CD8-positive, alpha-beta memory T cell (primary cell): ENCODE results near the gene KIAA0586. TPM values are rescaled to one million over a fixed set of nuclear protein-coding genes. Genes with fewer than 3 reads are reported as not detected.
A peak's percentile ranks its signal among the peaks of the same experiment; 100 is the strongest.
"Not testable (repeated sequence)": the region's sequence is repeated elsewhere in the genome, so short reads cannot be mapped to it uniquely, and the experiment has no call there.

Experiments
- CTCF ChIA-PET: fragments of 350-600 bp; sonication (Branson Sonifier 250); formaldehyde crosslinking; loops from one replicate; lab custom pipeline; 2021; ENCODE audit warnings: antibody characterized with exemption; lab: Charles Lee
- POLR2A ChIA-PET: fragments of 350-600 bp; sonication (Branson Sonifier 250); formaldehyde crosslinking; loops from one replicate; lab custom pipeline; 2021; ENCODE audit warnings: antibody characterized with exemption; lab: Charles Lee
- DNase-seq, 5 donors: peaks; one replicate each; pipeline versions ENCODE4 v3.0.0 to v3.0.0-alpha.2; 2020 to 2022; ENCODE audit warnings: mixed read lengths in 1 of 5
- H3K27ac ChIP-seq: one replicate; pipeline ENCODE4 v1.7.0; 2013; ENCODE audit warnings: low read depth, mild to moderate bottlenecking, low read length, moderate library complexity
- H3K27me3 ChIP-seq: 2 replicates; pipeline ENCODE4 v1.7.0; 2013; ENCODE audit warnings: low read length, mild to moderate bottlenecking; ENCODE audit not compliant: insufficient read depth, poor library complexity, severe bottlenecking
- H3K36me3 ChIP-seq: 2 replicates; pipeline ENCODE4 v1.7.0; 2013; ENCODE audit warnings: mild to moderate bottlenecking, low read length, moderate library complexity; ENCODE audit not compliant: insufficient read depth
- H3K4me1 ChIP-seq: 2 replicates; pipeline ENCODE4 v1.7.0; 2013; ENCODE audit warnings: mild to moderate bottlenecking, low read length, moderate library complexity; ENCODE audit not compliant: insufficient read depth
- H3K4me3 ChIP-seq: 2 replicates; pipeline ENCODE4 v1.7.0; 2013; ENCODE audit warnings: mild to moderate bottlenecking, low read length
- H3K9me3 ChIP-seq: 2 replicates; pipeline ENCODE4 v1.7.0; 2013; ENCODE audit warnings: mild to moderate bottlenecking, low read length
- H3K27ac Mint-ChIP-seq, 8 donors: one replicate each; pipeline ENCODE4 v1.8.0; 2020 to 2021; ENCODE audit warnings: mixed read lengths in 8 of 8, mild to moderate bottlenecking in 6 of 8, inconsistent platforms in 3 of 8, moderate library complexity in 3 of 8
- H3K27me3 Mint-ChIP-seq, 2 donors: one replicate each; pipeline ENCODE4 v1.8.0; 2020 to 2021; ENCODE audit warnings: mixed read lengths in 2 of 2, mild to moderate bottlenecking in 1 of 2, moderate library complexity in 1 of 2
- H3K36me3 Mint-ChIP-seq, 3 donors: one replicate each; pipeline ENCODE4 v1.8.0; 2020 to 2021; ENCODE audit warnings: mixed read lengths in 3 of 3, inconsistent platforms in 1 of 3, mild to moderate bottlenecking in 1 of 3
- H3K4me1 Mint-ChIP-seq, 3 donors: one replicate each; pipeline ENCODE4 v1.8.0; 2020 to 2021; ENCODE audit warnings: mixed read lengths in 3 of 3, inconsistent platforms in 1 of 3, mild to moderate bottlenecking in 1 of 3
- H3K4me3 Mint-ChIP-seq, 7 donors: one replicate each; pipeline ENCODE4 v1.8.0; 2020 to 2021; ENCODE audit warnings: mixed read lengths in 7 of 7, mild to moderate bottlenecking in 6 of 7, moderate library complexity in 4 of 7, inconsistent platforms in 2 of 7
- H3K9me3 Mint-ChIP-seq, 5 donors: one replicate each; pipeline ENCODE4 v1.8.0; 2020 to 2022; ENCODE audit warnings: mixed read lengths in 5 of 5, mild to moderate bottlenecking in 3 of 5, moderate library complexity in 2 of 5, inconsistent platforms in 1 of 5
- polyA plus RNA-seq: library from polyadenylated mRNA; unstranded; fragments of 300-500 nt; fragmentation: Illumina TruSeq; gene quantifications from one replicate; pipeline ENCODE4 v1.2.3, GENCODE V29; 2021
- total RNA-seq, 2 experiments: library from RNA; stranded (reverse); gene quantifications; one replicate each; pipeline ENCODE4 v1.2.3, GENCODE V29; 2021

Gene KIAA0586
- total and polyA plus RNA-seq, 3 experiments from 2014 or later = 19.3 to 20.3 (median 19.3) TPM

- H3K27ac Mint-ChIP-seq = no peak overlapping the region
- CTCF ChIA-PET = no interaction called here
Measured at GRCh38 chr14:58571256-58571655, 143.7 kb downstream of the KIAA0586 start.

DNA sequence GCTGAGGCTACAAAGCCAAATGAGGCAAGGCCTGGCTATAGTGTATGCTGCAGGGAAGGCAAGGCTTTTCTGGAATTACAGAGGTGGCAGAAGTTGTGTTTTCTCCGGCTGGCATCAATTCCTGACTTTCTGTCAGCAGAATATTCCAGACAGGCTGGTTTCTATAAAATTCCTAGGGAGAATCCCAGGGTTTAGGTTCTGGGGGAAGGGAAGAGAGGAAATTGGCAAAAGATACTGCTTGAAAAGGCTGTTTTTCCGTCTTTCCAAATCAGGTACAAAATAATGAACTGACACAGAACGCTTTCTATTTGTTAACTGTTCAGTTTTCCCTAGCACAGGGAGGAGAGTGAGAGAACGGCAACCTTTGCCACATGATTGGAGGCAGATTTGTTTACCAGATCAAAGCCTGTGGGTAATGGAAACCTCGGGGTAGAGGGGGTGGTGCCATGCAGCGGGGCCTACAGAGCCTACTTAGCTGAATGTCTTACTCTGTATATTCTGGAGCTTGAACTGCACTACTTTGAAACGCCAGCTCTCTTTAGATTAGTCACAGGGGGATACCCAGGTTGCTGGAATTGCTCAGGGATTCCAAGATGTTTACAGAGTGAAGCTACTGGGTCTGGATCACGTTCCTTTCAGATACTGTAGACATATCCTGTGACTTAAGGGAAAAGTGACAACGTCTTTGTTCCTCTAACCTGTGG is 144.4 kb downstream of the KIAA0586 start:
- peak in 1 of 5 donors; percentile 21 for DNase-seq
- H3K27me3 Mint-ChIP-seq = no peaks in the 10 kb centered on the region
- H3K27ac Mint-ChIP-seq = peak overlapping the region in 2 of 8 donors; percentile 47 to 68
- no peaks in the 10 kb centered on the region for H3K36me3 Mint-ChIP-seq
- no peaks in the 10 kb centered on the region for H3K9me3 Mint-ChIP-seq
- peaks cover 23% of the 10 kb centered on the region for H3K4me1 ChIP-seq
- no peaks in the 10 kb centered on the region for H3K27me3 ChIP-seq
- ChIA-PET POLR2A (no interaction called here), CTCF (no interaction called here)
- peaks cover 2 to 14% (median 3%) of the 10 kb centered on the region in 3 donors for H3K4me1 Mint-ChIP-seq
- no peaks in the 10 kb centered on the region for H3K36me3 ChIP-seq
- no peak overlapping the region for H3K4me3 Mint-ChIP-seq
- no peak overlapping the region for H3K27ac ChIP-seq
- H3K9me3 ChIP-seq = no peaks in the 10 kb centered on the region
- H3K4me3 ChIP-seq = no peak overlapping the region

More at GRCh38 chr14:58571256-58571655, 143.7 kb downstream of the KIAA0586 start:
- H3K36me3 Mint-ChIP-seq = no peaks in the 10 kb centered on the region
- Histone ChIP-seq H3K36me3 (no peaks in the 10 kb centered on the region), H3K27me3 (no peaks in the 10 kb centered on the region), H3K4me3 (no peak overlapping the region), H3K9me3 (no peaks in the 10 kb centered on the region), H3K4me1 (peaks cover 23% of the 10 kb centered on the region), H3K27ac (no peak overlapping the region)
- no peaks in the 10 kb centered on the region for H3K27me3 Mint-ChIP-seq
- H3K4me1 Mint-ChIP-seq = peaks cover 2 to 14% (median 3%) of the 10 kb centered on the region in 3 donors
- H3K9me3 Mint-ChIP-seq = no peaks in the 10 kb centered on the region
- no peak for DNase-seq
- H3K4me3 Mint-ChIP-seq = no peak overlapping the region
- POLR2A ChIA-PET = no interaction called here

DNA sequence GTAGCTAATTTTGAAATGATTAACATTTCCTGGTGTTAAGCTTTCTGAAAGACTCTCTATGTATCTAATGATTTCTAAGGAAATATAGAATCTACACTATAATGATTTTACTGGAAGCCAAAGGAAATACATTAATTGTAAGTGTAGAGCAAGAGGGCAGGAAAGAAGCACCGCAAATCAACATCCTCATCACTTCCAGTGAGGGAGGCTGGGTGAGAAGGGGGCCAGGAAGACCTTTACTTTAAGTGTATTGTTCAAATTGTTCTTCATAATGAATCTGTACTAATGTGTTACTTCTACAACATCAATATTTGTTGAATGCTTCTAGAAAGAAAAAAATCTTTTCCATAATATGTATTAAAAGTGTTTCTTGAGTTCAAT is 144.9 kb downstream of the KIAA0586 start:
- Mint-ChIP-seq H3K27ac (peak overlapping the region in 2 of 8 donors; percentile 14 to 68), H3K4me3 (no peak overlapping the region), H3K36me3 (no peaks in the 10 kb centered on the region), H3K4me1 (peaks cover 2 to 14% (median 3%) of the 10 kb centered on the region in 3 donors), H3K9me3 (no peaks in the 10 kb centered on the region), H3K27me3 (no peaks in the 10 kb centered on the region)
- no peak for DNase-seq
- Histone ChIP-seq H3K4me1 (peaks cover 23% of the 10 kb centered on the region), H3K27me3 (no peaks in the 10 kb centered on the region), H3K36me3 (no peaks in the 10 kb centered on the region), H3K4me3 (no peak overlapping the region), H3K27ac (no peak overlapping the region), H3K9me3 (no peaks in the 10 kb centered on the region)
- CTCF ChIA-PET = no interaction called here
- POLR2A ChIA-PET = no interaction called here

DNA sequence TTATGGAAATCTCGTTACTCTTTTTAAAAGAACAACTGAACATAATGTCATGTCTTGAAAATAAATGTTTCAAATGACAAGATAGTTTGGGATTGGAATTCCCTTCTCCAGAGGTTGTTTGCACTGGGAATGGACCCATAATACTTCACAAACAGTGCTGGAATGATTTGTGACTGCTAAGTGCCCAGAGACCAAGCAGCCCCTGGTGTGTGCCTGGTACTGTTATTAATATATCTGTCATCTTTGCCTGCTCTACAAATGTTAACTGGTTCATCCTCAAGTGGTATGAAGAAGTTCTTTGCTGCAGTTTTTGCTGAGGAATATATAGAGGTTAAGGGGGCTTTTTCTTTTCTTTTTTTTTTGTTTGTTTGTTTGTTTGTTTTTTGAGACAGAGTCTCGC is 145.3 kb downstream of the KIAA0586 start:
- Mint-ChIP-seq H3K4me3 (no peak overlapping the region), H3K27me3 (no peaks in the 10 kb centered on the region), H3K36me3 (no peaks in the 10 kb centered on the region), H3K9me3 (no peaks in the 10 kb centered on the region), H3K27ac (peak overlapping the region in 1 of 8 donors; percentile 15), H3K4me1 (peaks cover 2 to 14% (median 3%) of the 10 kb centered on the region in 3 donors)
- H3K27ac ChIP-seq = no peak overlapping the region
- H3K36me3 ChIP-seq = no peaks in the 10 kb centered on the region
- H3K4me3 ChIP-seq = no peak overlapping the region
- peaks cover 23% of the 10 kb centered on the region for H3K4me1 ChIP-seq
- CTCF ChIA-PET = no interaction called here
- no peaks in the 10 kb centered on the region for H3K9me3 ChIP-seq
- no peak for DNase-seq
- H3K27me3 ChIP-seq = no peaks in the 10 kb centered on the region
- POLR2A ChIA-PET = no interaction called here

GRCh38 chr14:58574623-58575022 is 147.1 kb downstream of the KIAA0586 start:
- H3K27me3 ChIP-seq = no peaks in the 10 kb centered on the region
- no peak for DNase-seq
- POLR2A ChIA-PET = no interaction called here
- CTCF ChIA-PET = no interaction called here
- no peaks in the 10 kb centered on the region for H3K27me3 Mint-ChIP-seq
- H3K27ac ChIP-seq = no peak overlapping the region
- H3K4me3 Mint-ChIP-seq = no peak overlapping the region
- no peaks in the 10 kb centered on the region for H3K9me3 ChIP-seq
- H3K36me3 ChIP-seq = no peaks in the 10 kb centered on the region
- no peaks in the 10 kb centered on the region for H3K36me3 Mint-ChIP-seq
- peaks cover 2 to 14% (median 3%) of the 10 kb centered on the region in 3 donors for H3K4me1 Mint-ChIP-seq
- H3K27ac Mint-ChIP-seq = no peak overlapping the region
- peaks cover 23% of the 10 kb centered on the region for H3K4me1 ChIP-seq
- H3K4me3 ChIP-seq = no peak overlapping the region
- no peaks in the 10 kb centered on the region for H3K9me3 Mint-ChIP-seq

DNA sequence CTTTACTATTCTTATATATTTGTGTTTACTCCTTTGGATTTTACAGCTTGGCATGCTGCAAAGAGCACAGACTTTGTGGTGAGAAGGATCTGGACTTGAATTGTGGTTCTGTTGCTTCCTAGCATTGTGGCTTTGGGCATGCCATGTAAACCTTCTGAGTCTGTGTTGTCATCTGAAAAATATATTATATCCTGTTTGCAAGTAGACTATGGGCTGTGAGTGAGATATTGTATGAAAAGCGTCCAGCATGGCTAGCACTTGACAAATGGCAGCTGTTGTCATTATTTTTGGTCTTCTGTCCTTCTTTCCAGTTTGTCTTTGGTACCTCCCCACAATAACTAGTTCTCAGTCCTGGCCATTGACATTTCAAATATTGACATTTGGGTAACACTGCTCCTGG is 148.4 kb downstream of the KIAA0586 start:
- no peak overlapping the region for H3K27ac Mint-ChIP-seq
- POLR2A ChIA-PET = no interaction called here
- peaks cover 2 to 14% (median 3%) of the 10 kb centered on the region in 3 donors for H3K4me1 Mint-ChIP-seq
- no peak for DNase-seq
- Histone ChIP-seq H3K27me3 (no peaks in the 10 kb centered on the region), H3K27ac (no peak overlapping the region), H3K4me1 (peaks cover 15% of the 10 kb centered on the region), H3K9me3 (no peaks in the 10 kb centered on the region), H3K36me3 (no peaks in the 10 kb centered on the region), H3K4me3 (no peak overlapping the region)
- peaks cover 0 to 9% (median 0%) of the 10 kb centered on the region in 3 donors for H3K36me3 Mint-ChIP-seq
- H3K4me3 Mint-ChIP-seq = no peak overlapping the region
- CTCF ChIA-PET = no interaction called here
- H3K27me3 Mint-ChIP-seq = peaks cover 0 to 1% of the 10 kb centered on the region in 2 donors
- H3K9me3 Mint-ChIP-seq = peaks cover 0 to 9% (median 4%) of the 10 kb centered on the region in 5 donors

DNA sequence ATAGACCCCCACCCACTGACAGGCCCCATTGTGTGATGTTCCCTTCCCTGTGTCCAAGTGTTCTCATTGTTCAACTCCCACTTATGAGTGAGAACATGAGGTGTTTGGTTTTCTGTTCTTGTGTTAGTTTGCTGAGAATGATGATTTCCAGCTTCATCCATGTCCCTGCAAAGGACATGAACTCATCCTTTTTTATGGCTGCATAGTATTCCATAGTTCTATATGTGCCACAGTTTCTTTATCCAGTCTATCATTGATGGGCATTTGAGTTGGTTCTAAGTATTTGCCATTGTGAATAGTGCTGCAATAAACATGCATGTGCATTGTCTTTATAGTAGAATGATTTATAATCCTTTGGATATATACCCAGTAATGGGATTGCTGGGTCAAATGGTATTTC is 152.5 kb downstream of the KIAA0586 start:
- Mint-ChIP-seq H3K36me3 (peaks cover 0 to 24% (median 0%) of the 10 kb centered on the region in 3 donors), H3K27me3 (peaks cover 3 to 20% of the 10 kb centered on the region in 2 donors), H3K9me3 (peaks cover 3 to 34% (median 4%) of the 10 kb centered on the region in 5 donors)
- H3K27ac ChIP-seq, CTCF ChIA-PET, DNase-seq, H3K4me1 ChIP-seq, H3K4me3 Mint-ChIP-seq, H3K27ac Mint-ChIP-seq, H3K4me3 ChIP-seq, H3K27me3 ChIP-seq, H3K36me3 ChIP-seq, POLR2A ChIA-PET, H3K9me3 ChIP-seq, H3K4me1 Mint-ChIP-seq: not testable (repeated sequence)

DNA sequence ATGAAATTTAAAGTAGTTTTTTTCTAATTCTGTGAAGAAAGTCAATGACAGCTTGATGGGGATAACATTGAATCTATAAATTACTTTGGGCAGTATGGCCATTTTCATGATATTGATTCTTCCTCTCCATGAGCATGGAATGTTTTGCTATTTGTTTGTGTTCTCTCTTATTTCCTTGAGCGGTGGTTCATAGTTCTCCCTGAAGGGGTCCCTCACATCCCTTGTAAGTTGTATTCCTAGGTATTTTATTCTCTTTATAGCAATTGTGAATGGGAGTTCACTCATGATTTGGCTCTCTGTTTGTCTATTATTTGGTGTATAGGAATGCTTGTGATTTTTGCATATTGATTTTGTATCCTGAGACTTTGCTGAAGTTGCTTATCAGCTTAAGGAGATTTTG is 153.9 kb downstream of the KIAA0586 start:
- CTCF ChIA-PET, H3K27me3 ChIP-seq, H3K4me3 Mint-ChIP-seq, H3K9me3 ChIP-seq, H3K4me1 ChIP-seq, H3K27ac Mint-ChIP-seq, H3K4me3 ChIP-seq, H3K27ac ChIP-seq, POLR2A ChIA-PET, DNase-seq, H3K36me3 ChIP-seq, H3K4me1 Mint-ChIP-seq: not testable (repeated sequence)
- peaks cover 3 to 38% (median 8%) of the 10 kb centered on the region in 5 donors for H3K9me3 Mint-ChIP-seq
- H3K27me3 Mint-ChIP-seq = peaks cover 3 to 27% of the 10 kb centered on the region in 2 donors
- H3K36me3 Mint-ChIP-seq = peaks cover 0 to 24% (median 0%) of the 10 kb centered on the region in 3 donors
